Neural cell (in vitro differentiated cells): ENCODE measurements around the gene SLCO3A1. TPM values are rescaled to one million over a fixed set of nuclear protein-coding genes. Genes with fewer than 3 reads are reported as not detected.

Experiments
- H2AFZ ChIP-seq: fragments of 200-600, 300-800 bp; sonication (generic), shearing (Covaris generic); 2 replicates; pipeline ENCODE4 v1.6.0; 2014; ENCODE audit warnings: low read depth, mild to moderate bottlenecking, antibody characterized with exemption, low read length, moderate library complexity
- H3F3A ChIP-seq: fragments of 200-600 bp; shearing (Covaris generic); 2 replicates; pipeline ENCODE4 v1.6.1; 2016; ENCODE audit warnings: mild to moderate bottlenecking, moderate library complexity, mixed read lengths, antibody characterized with exemption, low read length; ENCODE audit not compliant: insufficient read depth, poor library complexity, severe bottlenecking
- H3K27ac ChIP-seq: fragments of 200-600, 300-800 bp; sonication (generic), shearing (Covaris generic); 2 replicates; pipeline ENCODE4 v1.5.1; 2014; ENCODE audit warnings: mild to moderate bottlenecking, low read length, moderate library complexity
- H3K27me3 ChIP-seq: fragments of 300-800, 200-600 bp; sonication (generic), shearing (Covaris generic); 2 replicates; pipeline ENCODE4 v1.6.0; 2014; ENCODE audit warnings: mild to moderate bottlenecking, low read depth, low read length, moderate library complexity; ENCODE audit not compliant: insufficient read depth
- H3K36me3 ChIP-seq: fragments of 300-800, 200-600 bp; sonication (generic), shearing (Covaris generic); 2 replicates; pipeline ENCODE4 v1.5.1; 2014; ENCODE audit warnings: mild to moderate bottlenecking, antibody characterized with exemption, low read length, moderate library complexity; ENCODE audit not compliant: insufficient read depth
- H3K4me2 ChIP-seq: fragments of 300-800, 200-600 bp; sonication (generic), shearing (Covaris generic); 2 replicates; pipeline ENCODE4 v1.6.0; 2014; ENCODE audit warnings: mild to moderate bottlenecking, low read length
- H3K4me3 ChIP-seq: fragments of 300-800, 200-600 bp; sonication (generic), shearing (Covaris generic); 2 replicates; pipeline ENCODE4 v1.5.1; 2014; ENCODE audit warnings: mild to moderate bottlenecking, low read length, moderate library complexity
- H3K79me2 ChIP-seq: fragments of 200-600 bp; shearing (Covaris generic); replicated peaks from 2 replicates; pipeline ENCODE4 v1.6.0; 2014; ENCODE audit warnings: mild to moderate bottlenecking, low read length, moderate library complexity; ENCODE audit not compliant: insufficient read depth
- H3K9ac ChIP-seq: fragments of 300-800, 200-600 bp; sonication (generic), shearing (Covaris generic); 2 replicates; pipeline ENCODE4 v1.6.1; 2016; ENCODE audit warnings: mild to moderate bottlenecking, low read length, mixed read lengths
- H3K9me2 ChIP-seq: fragments of 200-600 bp; shearing (Covaris generic); 2 replicates; pipeline ENCODE4 v1.6.1; 2016; ENCODE audit warnings: mild to moderate bottlenecking, low read length, mixed read lengths; ENCODE audit not compliant: insufficient read depth
- H3K9me3 ChIP-seq: fragments of 200-600, 300-800 bp; sonication (generic), shearing (Covaris generic); 2 replicates; pipeline ENCODE4 v1.6.1; 2016; ENCODE audit warnings: mild to moderate bottlenecking, mixed run types, low read length, moderate library complexity, mixed read lengths
- H4K20me1 ChIP-seq: fragments of 200-600 bp; shearing (Covaris generic); 2 replicates; pipeline ENCODE4 v1.6.1; 2016; ENCODE audit warnings: mild to moderate bottlenecking, mixed run types; ENCODE audit not compliant: insufficient read depth
- EP300 ChIP-seq: fragments of 450-650 bp; conservative IDR thresholded peaks from 2 replicates; pipeline ENCODE4 v1.6.1; 2014; ENCODE audit warnings: antibody characterized with exemption, mild to moderate bottlenecking, moderate library complexity; ENCODE audit not compliant: poor library complexity, severe bottlenecking
- EZH2 ChIP-seq: fragments of 200-600, 300-800 bp; shearing (Covaris generic), sonication (generic); IDR thresholded peaks from 2 replicates; pipeline ENCODE4 v1.6.1; 2014; ENCODE audit warnings: antibody characterized with exemption, low read length, borderline replicate concordance, mild to moderate bottlenecking; ENCODE audit not compliant: insufficient read depth, poor library complexity, severe bottlenecking
- MXI1 ChIP-seq: fragments of 450-650 bp; conservative IDR thresholded peaks from 2 replicates; pipeline ENCODE4 v1.6.1; 2014; ENCODE audit warnings: antibody characterized with exemption, mild to moderate bottlenecking; ENCODE audit not compliant: poor library complexity, severe bottlenecking
- POLR2AphosphoS5 ChIP-seq: IDR thresholded peaks from 2 replicates; pipeline ENCODE4 v1.6.1; 2012
- RAD21 ChIP-seq: fragments of 450-650 bp; conservative IDR thresholded peaks from 2 replicates; pipeline ENCODE4 v1.6.1; 2014; ENCODE audit warnings: antibody characterized with exemption, mild to moderate bottlenecking, moderate library complexity
- SMC3 ChIP-seq: fragments of 450-650 bp; conservative IDR thresholded peaks from 2 replicates; pipeline ENCODE4 v1.6.1; 2014; ENCODE audit warnings: antibody characterized with exemption, mild to moderate bottlenecking, moderate library complexity; ENCODE audit not compliant: poor library complexity
- TAF1 ChIP-seq: IDR thresholded peaks from 2 replicates; pipeline ENCODE4 v1.6.1; 2012; ENCODE audit warnings: low read depth
- polyA plus RNA-seq: library from polyadenylated mRNA; depleted of rRNA; stranded (reverse); fragments of >200 nt; gene quantifications from 2 replicates; pipeline ENCODE4 v1.2.3, GENCODE V29; 2014
- TF ChIP-seq, protein P1 (sequence below): IDR thresholded peaks from 2 replicates; pipeline ENCODE4 v1.6.1; 2012; ENCODE audit warnings: borderline replicate concordance
- TF ChIP-seq, protein P2 (sequence below): fragments of 450-650 bp; IDR thresholded peaks from 2 replicates; pipeline ENCODE4 v1.5.1; 2014; ENCODE audit warnings: antibody characterized with exemption, mild to moderate bottlenecking, moderate library complexity; ENCODE audit not compliant: poor library complexity, severe bottlenecking

The SLCO3A1 gene
- polyA plus RNA-seq, 1 donor from 2014 or later, result 14.2 TPM

DNA sequence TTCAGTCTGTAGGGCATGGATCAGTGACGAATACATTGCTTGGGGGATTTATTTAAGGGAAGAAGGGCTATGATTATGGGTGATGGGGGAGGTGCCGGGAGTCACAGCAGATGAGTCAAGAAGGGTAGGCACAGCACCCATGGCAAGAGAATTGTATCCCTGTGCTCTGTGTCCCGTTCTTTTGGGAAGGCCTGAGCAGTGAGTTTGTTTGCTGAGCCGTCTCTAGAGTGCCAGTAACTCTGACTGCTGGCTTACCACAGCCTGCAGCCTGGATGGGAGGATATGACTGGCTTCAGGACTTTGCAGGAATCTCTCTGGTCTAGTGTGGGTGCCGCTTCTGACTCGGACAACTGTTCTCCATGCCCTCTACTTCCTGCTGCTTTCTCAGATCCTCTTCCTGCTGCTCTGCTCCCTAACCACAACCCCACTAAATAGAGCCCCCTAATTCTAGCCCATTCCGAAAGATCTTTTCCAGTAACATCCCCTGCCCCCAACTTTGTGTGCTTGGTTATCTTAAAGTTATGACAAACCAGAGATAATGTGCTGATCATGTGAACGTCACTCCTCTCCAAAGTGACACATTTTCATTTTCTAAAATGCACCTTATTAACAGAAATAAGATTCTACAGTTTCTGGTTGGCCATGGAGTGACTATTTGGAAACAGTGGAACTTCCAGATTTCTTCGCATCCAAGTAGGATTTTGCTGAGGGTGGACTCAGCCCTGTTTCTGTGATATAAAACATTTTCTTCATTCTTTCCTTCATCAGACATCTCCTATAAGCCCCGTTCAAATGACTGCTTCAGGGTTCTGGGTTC is 239.0 kb downstream of the SLCO3A1 start:
- Histone ChIP-seq H3K9me3 (no peaks in the 10 kb centered on the region), H3F3A (no peaks in the 10 kb centered on the region), H3K27me3 (no peaks in the 10 kb centered on the region), H3K9me2 (no peaks in the 10 kb centered on the region), H3K9ac (no peak overlapping the region), H3K79me2 (peaks cover 10% of the 10 kb centered on the region), H3K4me3 (no peak overlapping the region), H2AFZ (no peak overlapping the region), H3K4me2 (no peak overlapping the region), H3K27ac (no peak overlapping the region), H3K36me3 (peaks cover 4% of the 10 kb centered on the region), H4K20me1 (no peaks in the 10 kb centered on the region)
- TF ChIP-seq MXI1 (no peak), POLR2AphosphoS5 (no peak), EP300 (no peak), EZH2 (no peak), TAF1 (no peak), SMC3 (no peak), RAD21 (no peak)
- TF ChIP-seq, protein P1, sequence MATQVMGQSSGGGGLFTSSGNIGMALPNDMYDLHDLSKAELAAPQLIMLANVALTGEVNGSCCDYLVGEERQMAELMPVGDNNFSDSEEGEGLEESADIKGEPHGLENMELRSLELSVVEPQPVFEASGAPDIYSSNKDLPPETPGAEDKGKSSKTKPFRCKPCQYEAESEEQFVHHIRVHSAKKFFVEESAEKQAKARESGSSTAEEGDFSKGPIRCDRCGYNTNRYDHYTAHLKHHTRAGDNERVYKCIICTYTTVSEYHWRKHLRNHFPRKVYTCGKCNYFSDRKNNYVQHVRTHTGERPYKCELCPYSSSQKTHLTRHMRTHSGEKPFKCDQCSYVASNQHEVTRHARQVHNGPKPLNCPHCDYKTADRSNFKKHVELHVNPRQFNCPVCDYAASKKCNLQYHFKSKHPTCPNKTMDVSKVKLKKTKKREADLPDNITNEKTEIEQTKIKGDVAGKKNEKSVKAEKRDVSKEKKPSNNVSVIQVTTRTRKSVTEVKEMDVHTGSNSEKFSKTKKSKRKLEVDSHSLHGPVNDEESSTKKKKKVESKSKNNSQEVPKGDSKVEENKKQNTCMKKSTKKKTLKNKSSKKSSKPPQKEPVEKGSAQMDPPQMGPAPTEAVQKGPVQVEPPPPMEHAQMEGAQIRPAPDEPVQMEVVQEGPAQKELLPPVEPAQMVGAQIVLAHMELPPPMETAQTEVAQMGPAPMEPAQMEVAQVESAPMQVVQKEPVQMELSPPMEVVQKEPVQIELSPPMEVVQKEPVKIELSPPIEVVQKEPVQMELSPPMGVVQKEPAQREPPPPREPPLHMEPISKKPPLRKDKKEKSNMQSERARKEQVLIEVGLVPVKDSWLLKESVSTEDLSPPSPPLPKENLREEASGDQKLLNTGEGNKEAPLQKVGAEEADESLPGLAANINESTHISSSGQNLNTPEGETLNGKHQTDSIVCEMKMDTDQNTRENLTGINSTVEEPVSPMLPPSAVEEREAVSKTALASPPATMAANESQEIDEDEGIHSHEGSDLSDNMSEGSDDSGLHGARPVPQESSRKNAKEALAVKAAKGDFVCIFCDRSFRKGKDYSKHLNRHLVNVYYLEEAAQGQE, result no peak
- TF ChIP-seq, protein P2, sequence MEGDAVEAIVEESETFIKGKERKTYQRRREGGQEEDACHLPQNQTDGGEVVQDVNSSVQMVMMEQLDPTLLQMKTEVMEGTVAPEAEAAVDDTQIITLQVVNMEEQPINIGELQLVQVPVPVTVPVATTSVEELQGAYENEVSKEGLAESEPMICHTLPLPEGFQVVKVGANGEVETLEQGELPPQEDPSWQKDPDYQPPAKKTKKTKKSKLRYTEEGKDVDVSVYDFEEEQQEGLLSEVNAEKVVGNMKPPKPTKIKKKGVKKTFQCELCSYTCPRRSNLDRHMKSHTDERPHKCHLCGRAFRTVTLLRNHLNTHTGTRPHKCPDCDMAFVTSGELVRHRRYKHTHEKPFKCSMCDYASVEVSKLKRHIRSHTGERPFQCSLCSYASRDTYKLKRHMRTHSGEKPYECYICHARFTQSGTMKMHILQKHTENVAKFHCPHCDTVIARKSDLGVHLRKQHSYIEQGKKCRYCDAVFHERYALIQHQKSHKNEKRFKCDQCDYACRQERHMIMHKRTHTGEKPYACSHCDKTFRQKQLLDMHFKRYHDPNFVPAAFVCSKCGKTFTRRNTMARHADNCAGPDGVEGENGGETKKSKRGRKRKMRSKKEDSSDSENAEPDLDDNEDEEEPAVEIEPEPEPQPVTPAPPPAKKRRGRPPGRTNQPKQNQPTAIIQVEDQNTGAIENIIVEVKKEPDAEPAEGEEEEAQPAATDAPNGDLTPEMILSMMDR, result no peak

DNA sequence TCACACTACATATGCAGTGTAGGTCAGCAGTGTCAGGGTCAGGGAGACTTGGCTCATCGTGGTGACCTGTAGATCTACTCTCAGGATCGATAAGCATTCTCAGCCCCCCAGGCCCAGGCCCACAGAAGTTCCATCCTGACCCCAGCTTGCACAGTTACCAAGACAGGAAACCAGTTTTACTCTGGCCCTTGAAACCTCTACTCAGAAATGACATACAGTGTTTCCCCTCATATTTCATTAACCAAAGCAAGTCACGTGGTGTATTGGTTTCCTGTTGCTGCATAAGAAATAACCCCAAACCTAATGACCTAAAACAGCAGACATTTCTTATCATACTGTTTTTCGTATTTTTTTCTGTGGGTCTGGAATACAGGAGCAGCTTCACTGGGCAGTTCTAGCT is 242.2 kb downstream of the SLCO3A1 start:
- Histone ChIP-seq H3K27me3 (no peaks in the 10 kb centered on the region), H3K4me2 (no peak overlapping the region), H3K27ac (no peak overlapping the region), H3K9me3 (no peaks in the 10 kb centered on the region), H3F3A (no peaks in the 10 kb centered on the region), H3K36me3 (peaks cover 4% of the 10 kb centered on the region), H3K9me2 (no peaks in the 10 kb centered on the region), H3K4me3 (no peak overlapping the region), H3K9ac (no peak overlapping the region), H4K20me1 (no peaks in the 10 kb centered on the region), H3K79me2 (peaks cover 10% of the 10 kb centered on the region), H2AFZ (no peak overlapping the region)
- TF ChIP-seq EP300 (no peak), MXI1 (no peak), TAF1 (no peak), POLR2AphosphoS5 (no peak)
- TF ChIP-seq, protein P1, result no peak
